NCI-H748 treated with DMSO at 0.1 percent for 48 hours (cell line): ENCODE results near the gene DDX31.
A peak's percentile ranks its signal among the peaks of the same experiment; 100 is the strongest.

ENCODE experiments used
- DNase-seq: peaks from one replicate; lab custom pipeline; 2025; lab: John Stamatoyannopoulos, UW

DDX31 gene

DNA sequence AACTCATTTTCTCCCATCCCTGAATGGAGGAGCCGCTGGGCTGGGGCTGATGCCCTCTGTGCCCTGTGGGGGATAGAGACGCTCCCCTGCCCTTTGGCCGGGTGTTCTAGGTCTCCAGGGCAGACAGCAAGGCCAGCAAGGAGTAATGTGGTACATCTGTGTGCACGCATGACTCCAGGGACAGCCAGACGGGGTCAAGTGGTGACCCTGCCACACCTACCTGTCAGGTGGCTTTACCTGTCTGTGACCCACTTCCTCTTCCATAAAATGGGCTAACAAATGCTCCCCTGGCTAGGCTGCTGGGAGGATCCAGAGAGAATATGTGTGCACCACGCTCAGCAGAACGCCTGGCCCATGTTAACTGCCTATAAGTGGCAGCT, 122.7 kb downstream of the DDX31 start:
- no peak for DNase-seq

DNA sequence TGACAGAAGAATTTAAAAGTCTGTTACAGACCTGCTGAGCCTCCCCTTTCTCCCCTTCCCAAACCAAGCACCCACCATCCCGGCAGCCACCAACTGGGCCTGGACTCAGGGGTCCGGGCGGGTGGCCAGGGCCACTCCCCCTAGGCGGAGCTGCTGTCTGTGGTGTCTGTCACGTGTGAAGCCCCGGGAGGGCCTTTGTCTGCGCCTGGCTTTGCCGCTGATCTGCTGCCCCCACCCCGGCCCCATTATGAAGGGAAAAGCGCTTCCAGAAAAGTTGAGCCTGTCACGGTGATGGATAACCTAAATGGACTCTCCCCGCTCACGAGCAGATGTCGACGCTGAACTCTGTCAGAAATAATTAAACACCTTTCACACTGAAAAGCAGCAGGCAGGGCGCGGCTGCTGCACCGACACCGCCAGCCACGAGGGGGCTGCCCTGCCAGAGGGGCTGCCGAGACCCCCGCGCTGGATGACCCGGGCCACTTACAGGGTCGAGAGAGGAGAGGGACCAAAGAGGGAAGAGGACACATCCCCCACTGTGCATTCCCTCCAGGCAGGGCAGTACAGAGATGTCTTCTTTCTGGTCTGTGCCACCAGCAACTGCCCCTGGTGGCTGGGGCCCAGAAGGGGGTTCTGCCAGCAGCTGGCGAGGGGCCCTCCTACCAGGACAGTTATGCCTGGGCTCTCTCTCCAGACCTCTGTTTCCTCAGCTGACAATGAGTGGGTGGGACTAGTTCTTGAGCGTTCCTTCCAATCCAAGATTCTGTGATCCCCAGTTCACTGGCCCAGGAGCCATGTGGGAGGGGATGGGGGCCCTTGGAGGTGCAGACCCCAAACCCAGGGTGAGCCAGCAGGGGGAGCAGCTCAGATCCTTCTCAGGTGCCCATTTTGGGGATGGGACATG, 123.4 kb downstream of the DDX31 start:
- DNase-seq = peak; percentile 26

- no peak for DNase-seq
Observed at GRCh38 chr9:132545578-132545977, 124.2 kb downstream of the DDX31 start.

GRCh38 chr9:132543960-132544359, 125.8 kb downstream of the DDX31 start:
- no peak for DNase-seq

DNA sequence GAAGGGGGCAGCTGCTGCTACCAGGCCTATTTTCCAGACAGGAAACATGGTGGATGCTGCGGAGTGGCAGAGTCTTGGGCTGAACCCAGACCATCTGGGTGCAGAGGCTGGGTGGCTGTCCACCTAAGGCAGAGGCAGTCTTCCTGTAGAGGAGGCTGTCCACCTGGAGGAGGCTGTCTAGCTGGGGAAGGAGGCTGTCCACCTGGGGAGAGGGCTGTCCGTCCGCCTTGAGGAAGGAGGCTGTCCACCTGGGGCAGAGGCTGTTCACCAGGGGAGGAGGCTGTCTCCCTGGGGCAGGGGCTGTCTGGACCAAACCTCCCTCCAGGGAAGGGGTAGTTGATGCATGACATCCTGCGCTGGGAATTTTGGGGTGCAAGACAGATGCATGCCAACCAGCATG, 126.5 kb downstream of the DDX31 start:
- no peak for DNase-seq
